ENCODE results near the gene CCDC92.

DNA sequence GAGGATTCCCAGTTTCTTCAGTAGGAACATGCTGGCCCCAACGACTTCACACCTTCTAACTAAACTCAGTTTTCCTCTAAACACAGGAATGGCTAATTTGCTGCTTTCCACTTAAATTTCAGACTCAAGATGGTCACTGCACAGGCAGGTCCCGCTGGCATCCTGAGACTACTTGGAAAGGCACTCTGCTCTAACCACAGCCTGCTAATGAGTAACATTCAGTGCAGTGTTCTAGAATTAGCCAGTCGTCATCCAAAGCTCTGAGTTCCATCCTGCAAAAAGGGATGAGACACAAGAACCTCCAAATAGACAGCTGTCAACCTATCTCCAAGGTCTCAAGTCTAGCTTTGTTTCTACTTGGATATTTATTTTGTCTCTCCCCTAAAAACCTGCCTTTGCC lies 6.0 kb downstream of the CCDC92 start:
- TF ChIP-seq, protein P1, sequence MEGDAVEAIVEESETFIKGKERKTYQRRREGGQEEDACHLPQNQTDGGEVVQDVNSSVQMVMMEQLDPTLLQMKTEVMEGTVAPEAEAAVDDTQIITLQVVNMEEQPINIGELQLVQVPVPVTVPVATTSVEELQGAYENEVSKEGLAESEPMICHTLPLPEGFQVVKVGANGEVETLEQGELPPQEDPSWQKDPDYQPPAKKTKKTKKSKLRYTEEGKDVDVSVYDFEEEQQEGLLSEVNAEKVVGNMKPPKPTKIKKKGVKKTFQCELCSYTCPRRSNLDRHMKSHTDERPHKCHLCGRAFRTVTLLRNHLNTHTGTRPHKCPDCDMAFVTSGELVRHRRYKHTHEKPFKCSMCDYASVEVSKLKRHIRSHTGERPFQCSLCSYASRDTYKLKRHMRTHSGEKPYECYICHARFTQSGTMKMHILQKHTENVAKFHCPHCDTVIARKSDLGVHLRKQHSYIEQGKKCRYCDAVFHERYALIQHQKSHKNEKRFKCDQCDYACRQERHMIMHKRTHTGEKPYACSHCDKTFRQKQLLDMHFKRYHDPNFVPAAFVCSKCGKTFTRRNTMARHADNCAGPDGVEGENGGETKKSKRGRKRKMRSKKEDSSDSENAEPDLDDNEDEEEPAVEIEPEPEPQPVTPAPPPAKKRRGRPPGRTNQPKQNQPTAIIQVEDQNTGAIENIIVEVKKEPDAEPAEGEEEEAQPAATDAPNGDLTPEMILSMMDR (IDR thresholded peaks at IDR 0.05) = no peak
- TF ChIP-seq JUN (IDR thresholded peaks at IDR 0.05) = no peak
- no peak for TF ChIP-seq POLR2A (IDR thresholded peaks at IDR 0.05; ENCODE audit: low read length)
- TF ChIP-seq, protein P2, sequence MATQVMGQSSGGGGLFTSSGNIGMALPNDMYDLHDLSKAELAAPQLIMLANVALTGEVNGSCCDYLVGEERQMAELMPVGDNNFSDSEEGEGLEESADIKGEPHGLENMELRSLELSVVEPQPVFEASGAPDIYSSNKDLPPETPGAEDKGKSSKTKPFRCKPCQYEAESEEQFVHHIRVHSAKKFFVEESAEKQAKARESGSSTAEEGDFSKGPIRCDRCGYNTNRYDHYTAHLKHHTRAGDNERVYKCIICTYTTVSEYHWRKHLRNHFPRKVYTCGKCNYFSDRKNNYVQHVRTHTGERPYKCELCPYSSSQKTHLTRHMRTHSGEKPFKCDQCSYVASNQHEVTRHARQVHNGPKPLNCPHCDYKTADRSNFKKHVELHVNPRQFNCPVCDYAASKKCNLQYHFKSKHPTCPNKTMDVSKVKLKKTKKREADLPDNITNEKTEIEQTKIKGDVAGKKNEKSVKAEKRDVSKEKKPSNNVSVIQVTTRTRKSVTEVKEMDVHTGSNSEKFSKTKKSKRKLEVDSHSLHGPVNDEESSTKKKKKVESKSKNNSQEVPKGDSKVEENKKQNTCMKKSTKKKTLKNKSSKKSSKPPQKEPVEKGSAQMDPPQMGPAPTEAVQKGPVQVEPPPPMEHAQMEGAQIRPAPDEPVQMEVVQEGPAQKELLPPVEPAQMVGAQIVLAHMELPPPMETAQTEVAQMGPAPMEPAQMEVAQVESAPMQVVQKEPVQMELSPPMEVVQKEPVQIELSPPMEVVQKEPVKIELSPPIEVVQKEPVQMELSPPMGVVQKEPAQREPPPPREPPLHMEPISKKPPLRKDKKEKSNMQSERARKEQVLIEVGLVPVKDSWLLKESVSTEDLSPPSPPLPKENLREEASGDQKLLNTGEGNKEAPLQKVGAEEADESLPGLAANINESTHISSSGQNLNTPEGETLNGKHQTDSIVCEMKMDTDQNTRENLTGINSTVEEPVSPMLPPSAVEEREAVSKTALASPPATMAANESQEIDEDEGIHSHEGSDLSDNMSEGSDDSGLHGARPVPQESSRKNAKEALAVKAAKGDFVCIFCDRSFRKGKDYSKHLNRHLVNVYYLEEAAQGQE (IDR thresholded peaks at IDR 0.05) = no peak
- TF ChIP-seq, protein P3, sequence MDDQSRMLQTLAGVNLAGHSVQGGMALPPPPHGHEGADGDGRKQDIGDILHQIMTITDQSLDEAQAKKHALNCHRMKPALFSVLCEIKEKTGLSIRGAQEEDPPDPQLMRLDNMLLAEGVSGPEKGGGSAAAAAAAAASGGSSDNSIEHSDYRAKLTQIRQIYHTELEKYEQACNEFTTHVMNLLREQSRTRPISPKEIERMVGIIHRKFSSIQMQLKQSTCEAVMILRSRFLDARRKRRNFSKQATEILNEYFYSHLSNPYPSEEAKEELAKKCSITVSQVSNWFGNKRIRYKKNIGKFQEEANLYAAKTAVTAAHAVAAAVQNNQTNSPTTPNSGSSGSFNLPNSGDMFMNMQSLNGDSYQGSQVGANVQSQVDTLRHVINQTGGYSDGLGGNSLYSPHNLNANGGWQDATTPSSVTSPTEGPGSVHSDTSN (IDR thresholded peaks at IDR 0.05) = no peak
- no peak for TF ChIP-seq MYC (IDR thresholded peaks at IDR 0.05; ENCODE audit: borderline replicate concordance, low read length)

All from A549 (cell line).